HS-5 (cell line): ENCODE measurements around the gene AGMO.

Experiments
- DNase-seq: peaks from one replicate; pipeline ENCODE4 v3.0.0-alpha.2; 2012; ENCODE audit warnings: low read depth

Gene AGMO

GRCh38 chr7:15498465-15498864 is 63.4 kb downstream of the AGMO start:
- no peak for DNase-seq

GRCh38 chr7:15495170-15495569 is 66.6 kb downstream of the AGMO start:
- no peak for DNase-seq

- DNase-seq = no peak
Observed at GRCh38 chr7:15494711-15495110, 67.1 kb downstream of the AGMO start.

GRCh38 chr7:15491361-15491760 is 70.5 kb downstream of the AGMO start:
- no peak for DNase-seq

- no peak for DNase-seq
Observed at GRCh38 chr7:15490291-15490690, 71.5 kb downstream of the AGMO start.

- DNase-seq = no peak
Observed at GRCh38 chr7:15489861-15490260, 72.0 kb downstream of the AGMO start.

- no peak for DNase-seq
Observed at GRCh38 chr7:15489383-15489782, 72.4 kb downstream of the AGMO start.

GRCh38 chr7:15488401-15488800 is 73.4 kb downstream of the AGMO start:
- DNase-seq = no peak

- DNase-seq = no peak
Observed at GRCh38 chr7:15487896-15488295, 73.9 kb downstream of the AGMO start.

GRCh38 chr7:15485998-15486397 is 75.8 kb downstream of the AGMO start:
- no peak for DNase-seq

- no peak for DNase-seq
Observed at GRCh38 chr7:15485431-15485830, 76.4 kb downstream of the AGMO start.

GRCh38 chr7:15481132-15481531 is 80.7 kb downstream of the AGMO start:
- DNase-seq = no peak

GRCh38 chr7:15478401-15478800 is 83.4 kb downstream of the AGMO start:
- DNase-seq = no peak

GRCh38 chr7:15476531-15476918 is 85.3 kb downstream of the AGMO start:
- no peak for DNase-seq

GRCh38 chr7:15475808-15476530 is 85.8 kb downstream of the AGMO start:
- DNase-seq = no peak

- DNase-seq = no peak
Observed at GRCh38 chr7:15471669-15471950, 90.2 kb downstream of the AGMO start.

GRCh38 chr7:15470825-15471668 is 90.8 kb downstream of the AGMO start:
- no peak for DNase-seq

- DNase-seq = no peak
Observed at GRCh38 chr7:15464667-15465121, 97.1 kb downstream of the AGMO start.

GRCh38 chr7:15463801-15464666 is 97.8 kb downstream of the AGMO start:
- no peak for DNase-seq

GRCh38 chr7:15462721-15463389 is 99.0 kb downstream of the AGMO start:
- DNase-seq = no peak

- peak; percentile 89 for DNase-seq
Observed at GRCh38 chr7:15461576-15461975, 100.2 kb downstream of the AGMO start.

GRCh38 chr7:15459018-15459615 is 102.7 kb downstream of the AGMO start:
- peak; percentile 41 for DNase-seq
